Measurements from ENCODE around the gene APBA1.

Gene APBA1

DNA sequence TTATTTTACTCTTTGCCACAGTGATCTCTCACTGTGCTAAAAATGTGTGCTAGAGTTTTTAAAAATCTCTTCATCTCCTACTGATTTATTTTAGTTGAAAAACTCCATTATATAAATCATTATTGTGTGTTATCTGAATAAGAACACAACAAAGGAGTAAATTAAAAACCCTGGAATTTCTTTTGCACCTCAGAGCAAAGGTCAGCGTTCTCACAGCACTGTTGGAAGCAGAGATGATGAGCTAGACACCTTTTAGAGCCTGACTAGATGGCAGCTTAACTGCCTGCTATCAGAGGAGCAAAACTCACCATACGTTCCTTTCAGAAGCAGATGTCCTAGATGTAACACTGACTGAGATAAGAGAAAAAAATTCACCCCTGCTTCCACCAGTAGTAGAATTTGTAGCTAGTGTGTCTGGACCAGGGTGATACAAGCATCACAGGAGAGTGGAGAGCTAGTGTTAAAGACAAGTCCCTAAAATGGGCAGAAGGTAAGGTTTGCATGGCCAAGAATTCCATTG, 200.0 kb downstream of the APBA1 start:
- no peak for DNase-seq (ENCODE audit: low spot score)

DNA sequence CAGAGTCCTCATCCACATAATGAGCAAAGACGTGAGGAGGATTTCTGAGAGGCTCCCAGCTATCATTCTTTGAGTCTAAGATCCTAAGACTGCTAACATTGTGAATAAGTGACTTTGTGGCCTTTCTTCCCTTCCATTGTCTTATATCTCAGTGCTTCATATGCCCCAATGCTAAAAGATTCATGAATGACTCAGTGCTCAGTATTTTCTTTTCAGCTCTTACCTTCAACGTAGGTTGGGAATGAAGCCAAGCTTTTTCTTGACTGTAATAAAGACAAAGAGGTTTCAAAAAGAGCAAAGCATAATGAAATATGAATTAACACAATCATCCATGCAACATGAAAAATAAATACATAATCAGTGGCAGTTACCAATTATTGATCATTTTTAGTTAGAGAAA, 200.7 kb downstream of the APBA1 start:
- DNase-seq (ENCODE audit: low spot score): peak; percentile 29

GRCh38 chr9:69470186-69470977, 201.8 kb downstream of the APBA1 start:
- DNase-seq (ENCODE audit: low spot score): no peak

DNA sequence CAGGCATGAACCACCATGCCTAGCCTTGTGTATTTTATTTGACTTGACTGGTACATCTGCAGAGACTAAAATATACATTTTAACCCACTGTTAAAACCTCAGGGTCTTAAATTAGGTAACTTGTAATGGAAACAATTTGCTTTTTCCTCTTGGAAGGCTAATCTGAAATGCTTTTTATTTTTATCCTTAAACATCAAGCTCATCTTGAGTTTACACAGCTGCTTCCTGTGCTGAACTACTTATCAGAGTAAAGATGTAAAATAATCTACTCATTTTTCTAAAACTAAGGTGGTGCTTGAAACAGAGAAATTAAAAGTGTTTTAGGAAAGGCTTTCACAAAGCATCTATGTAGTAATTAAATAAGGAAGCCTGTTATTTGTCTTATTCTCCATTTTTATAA, 203.0 kb downstream of the APBA1 start:
- DNase-seq (ENCODE audit: low spot score): no peak

- no peak for DNase-seq (ENCODE audit: low spot score)
Measured at GRCh38 chr9:69468380-69468779, 203.8 kb downstream of the APBA1 start.

DNA sequence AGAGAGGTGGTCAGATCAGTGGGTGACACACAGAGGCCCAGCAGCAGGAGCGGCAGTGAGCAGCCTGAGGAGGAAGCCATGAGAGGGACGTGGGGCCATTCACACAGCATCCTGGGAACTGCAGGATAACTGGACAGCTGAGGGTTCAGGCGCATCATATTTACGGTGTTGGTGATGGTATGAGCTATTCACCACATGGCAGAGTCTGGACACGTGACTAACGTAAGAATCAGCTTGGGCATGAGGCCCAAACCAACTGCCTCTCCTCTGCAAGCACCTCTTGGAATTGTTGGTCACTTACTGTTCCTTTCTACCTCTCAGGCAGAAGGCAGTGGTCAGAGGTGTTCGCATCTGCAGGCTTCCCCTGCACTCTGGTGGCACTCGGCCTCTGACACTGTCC, 206.0 kb downstream of the APBA1 start:
- DNase-seq (ENCODE audit: low spot score): no peak

DNA sequence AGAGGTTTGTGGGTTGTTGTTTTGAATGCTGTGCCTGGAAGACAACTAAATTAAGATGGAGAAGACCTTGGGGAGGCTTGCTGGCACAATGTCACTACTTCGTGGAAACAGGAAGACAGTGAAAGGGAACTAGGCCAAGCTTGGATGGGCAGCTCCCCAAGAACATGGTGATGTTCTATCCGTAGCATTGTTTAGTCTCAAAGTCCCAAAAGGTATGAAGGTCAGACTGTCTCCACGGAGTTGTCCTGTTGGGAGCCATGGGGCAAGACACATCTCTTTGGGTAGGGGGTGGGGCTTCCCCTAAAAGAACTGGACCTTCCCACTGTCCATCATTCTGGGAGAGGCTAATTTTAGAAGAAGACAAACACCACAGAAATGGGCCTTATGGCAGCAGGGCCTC, 206.7 kb downstream of the APBA1 start:
- DNase-seq (ENCODE audit: low spot score): no peak

DNA sequence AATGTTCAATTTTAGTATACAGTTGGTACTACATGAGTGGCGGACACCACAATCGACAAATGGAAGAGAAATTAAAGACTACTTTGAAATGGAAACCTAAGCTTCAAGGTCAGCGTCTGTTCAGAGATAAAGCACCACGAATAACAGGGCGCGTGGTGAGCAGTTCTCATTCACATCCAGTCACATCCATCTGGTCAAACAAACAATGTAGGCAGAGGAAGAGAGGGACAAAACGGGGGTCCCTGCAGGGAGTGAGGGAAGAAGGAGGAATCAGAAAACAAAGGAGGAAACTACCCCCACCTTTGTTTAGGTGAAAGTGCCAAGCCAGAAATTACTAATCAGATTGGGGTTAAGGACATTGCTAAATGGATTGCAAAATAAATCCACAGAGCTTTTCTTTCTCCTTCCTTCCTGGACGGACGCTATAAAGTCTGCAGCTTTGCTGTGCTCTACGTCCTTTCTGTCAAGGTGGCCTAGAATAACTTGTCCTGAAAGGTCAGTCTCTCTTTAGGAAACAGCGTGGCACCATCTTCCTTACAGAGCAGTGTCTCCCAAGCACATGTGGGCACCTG, 208.6 kb downstream of the APBA1 start:
- DNase-seq (ENCODE audit: low spot score): no peak

DNA sequence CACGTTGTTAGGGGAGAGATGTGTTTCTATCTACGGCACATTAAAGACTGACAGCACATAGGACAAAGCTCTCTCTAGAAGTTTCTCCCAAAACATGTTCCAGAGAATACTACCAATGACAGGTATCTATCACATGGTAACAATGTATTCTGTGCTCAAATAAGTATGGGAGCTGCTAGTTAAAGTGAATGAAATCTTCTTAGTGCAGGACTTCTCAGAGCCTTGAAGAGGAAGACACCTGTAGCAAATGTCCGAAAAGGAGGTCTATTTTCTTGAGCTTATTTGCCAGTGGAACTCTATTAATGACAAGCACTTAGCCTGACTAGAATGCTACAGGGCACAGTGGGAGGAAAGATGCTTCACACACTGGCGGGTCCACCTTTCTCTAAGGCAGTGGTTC, 209.8 kb downstream of the APBA1 start:
- no peak for DNase-seq (ENCODE audit: low spot score)

- no peak for DNase-seq (ENCODE audit: low spot score)
Measured at GRCh38 chr9:69461103-69461887, 210.9 kb downstream of the APBA1 start.

- DNase-seq (ENCODE audit: low spot score): no peak
Measured at GRCh38 chr9:69460012-69460411, 212.2 kb downstream of the APBA1 start.

DNA sequence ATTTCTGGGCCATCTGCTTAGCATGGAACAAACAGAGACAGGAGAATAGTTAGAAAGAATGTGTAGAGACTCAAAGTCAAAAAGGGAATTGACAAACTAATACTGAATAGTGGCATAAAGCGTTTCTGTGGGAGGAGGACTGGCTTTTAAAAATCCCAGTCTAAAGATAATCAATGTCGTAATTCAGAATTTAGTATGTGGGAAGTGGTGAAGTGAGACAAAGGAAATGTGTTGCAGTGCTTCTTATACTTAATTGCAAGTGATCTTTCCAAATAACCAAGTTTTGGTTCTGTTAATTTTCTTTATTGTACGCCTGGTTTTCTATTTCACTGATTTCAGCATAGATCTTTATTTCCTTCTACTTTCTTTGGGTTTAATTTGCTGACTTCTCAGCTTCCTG, 214.0 kb downstream of the APBA1 start:
- no peak for DNase-seq (ENCODE audit: low spot score)

- no peak for DNase-seq (ENCODE audit: low spot score)
Measured at GRCh38 chr9:69456201-69456600, 216.0 kb downstream of the APBA1 start.

- no peak for DNase-seq (ENCODE audit: low spot score)
Measured at GRCh38 chr9:69455311-69455710, 216.9 kb downstream of the APBA1 start.

- no peak for DNase-seq (ENCODE audit: low spot score)
Measured at GRCh38 chr9:69454321-69454720, 217.8 kb downstream of the APBA1 start.

DNA sequence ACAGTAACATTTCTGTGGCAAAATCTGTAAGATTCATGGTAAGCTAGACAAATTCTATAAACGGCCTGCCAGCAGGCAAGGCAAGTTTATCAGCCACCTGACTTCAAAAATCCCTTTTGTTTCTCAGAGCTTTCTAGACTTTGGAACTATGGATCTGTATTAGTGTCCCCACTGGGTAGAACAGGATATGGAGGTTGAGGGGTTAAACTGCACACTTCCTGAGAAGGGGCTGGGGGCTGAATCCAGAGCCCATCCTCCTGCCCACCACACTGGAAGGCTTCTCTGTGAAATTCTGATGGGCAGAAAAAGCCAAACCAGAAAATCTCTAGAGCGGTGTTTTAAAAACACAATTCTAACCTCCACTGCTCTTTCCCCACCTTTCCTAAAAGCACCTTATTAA, 218.4 kb downstream of the APBA1 start:
- no peak for DNase-seq (ENCODE audit: low spot score)

GRCh38 chr9:69452110-69452782, 219.9 kb downstream of the APBA1 start:
- no peak for DNase-seq (ENCODE audit: low spot score)

- DNase-seq (ENCODE audit: low spot score): no peak
Measured at GRCh38 chr9:69446496-69446895, 225.7 kb downstream of the APBA1 start.

DNA sequence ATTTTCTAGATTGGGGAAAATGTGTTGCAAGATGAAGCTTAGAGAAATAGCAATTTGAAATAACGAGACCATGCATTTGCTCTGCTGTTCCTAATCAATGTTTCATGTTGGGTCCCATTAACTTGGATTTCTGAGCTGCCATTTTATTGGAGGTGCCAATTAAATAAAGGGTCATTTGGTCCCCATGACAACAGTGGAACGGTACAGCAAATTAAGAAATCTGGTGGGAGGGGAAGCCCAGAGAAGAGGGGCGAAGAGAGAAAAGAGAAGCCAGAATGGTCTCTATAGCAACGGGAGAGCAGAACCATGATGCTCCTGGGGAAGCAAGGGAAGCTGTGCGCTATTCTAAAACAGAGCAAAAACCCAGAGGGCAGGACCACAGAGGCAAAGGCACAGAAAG, 226.9 kb downstream of the APBA1 start:
- no peak for DNase-seq (ENCODE audit: low spot score)

DNA sequence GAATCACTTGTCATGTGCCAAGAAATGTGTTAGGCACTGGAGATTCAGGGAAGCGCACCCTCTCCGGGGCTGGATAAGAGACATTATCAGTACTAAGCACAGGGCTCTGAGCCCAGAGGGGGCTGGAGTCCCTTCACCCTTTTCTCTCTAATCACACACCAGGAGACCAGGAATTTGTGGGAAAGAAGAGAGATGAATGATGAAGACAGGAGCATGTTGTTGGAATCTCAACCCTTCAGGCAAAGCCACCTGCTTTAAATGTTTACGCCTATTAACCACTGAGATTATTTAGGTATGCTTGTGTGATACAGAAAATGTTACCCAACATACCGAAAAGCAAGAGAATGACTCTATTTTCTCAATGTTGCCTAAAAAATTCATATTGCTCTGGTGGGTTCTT, 227.4 kb downstream of the APBA1 start:
- DNase-seq (ENCODE audit: low spot score): no peak

- no peak for DNase-seq (ENCODE audit: low spot score)
Measured at GRCh38 chr9:69444021-69444420, 228.2 kb downstream of the APBA1 start.

- DNase-seq (ENCODE audit: low spot score): no peak
Measured at GRCh38 chr9:69443178-69443577, 229.0 kb downstream of the APBA1 start.
